ENCODE measurements around the gene HPSE2. TPM values are rescaled to one million over a fixed set of nuclear protein-coding genes. Genes with fewer than 3 reads are reported as not detected.

HPSE2 gene
- total and polyA plus RNA-seq, 2 experiments from 2014 or later: not detected

DNA sequence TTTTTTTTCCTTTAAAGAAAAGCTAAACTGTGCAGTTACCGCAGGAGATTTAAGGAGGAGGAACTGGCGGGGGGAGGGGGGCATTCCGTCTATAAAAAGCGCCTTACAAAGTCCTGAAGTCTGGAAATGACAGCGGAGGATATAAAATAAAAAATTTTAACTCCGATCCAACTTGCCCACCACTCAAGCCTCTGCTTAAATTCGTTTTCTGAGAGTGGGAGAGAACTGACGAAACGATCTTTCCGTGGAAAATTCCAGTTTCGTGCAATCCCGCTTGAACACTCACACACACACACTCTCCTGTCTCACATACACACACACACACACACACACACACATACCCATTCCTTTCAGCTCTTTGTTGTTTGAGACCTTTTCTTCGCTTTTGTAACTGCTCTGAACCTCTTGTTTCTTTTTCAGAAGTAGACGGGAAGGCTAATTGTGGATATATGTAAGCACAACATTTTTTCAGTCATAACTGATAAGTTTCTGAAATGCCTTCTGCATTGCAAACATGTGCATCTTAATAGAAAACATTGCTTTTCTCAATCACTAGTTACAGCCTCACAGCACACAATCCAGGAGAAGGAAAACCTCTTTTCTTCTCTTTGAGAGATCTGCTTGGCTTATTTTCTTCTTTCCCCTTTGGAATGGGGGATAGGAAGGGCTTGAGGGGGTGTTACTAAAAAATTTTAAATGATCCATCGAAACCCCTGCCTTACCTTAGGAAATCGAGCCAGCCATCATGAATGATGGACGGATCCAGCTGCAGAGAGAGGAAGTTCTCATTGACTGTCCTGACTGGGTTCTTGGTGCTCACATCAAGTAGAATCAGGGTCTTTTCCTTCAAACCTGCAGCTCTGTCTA is 628 bp downstream of the HPSE2 start:
- no peak overlapping the region for H3K9ac ChIP-seq
- H3K9me3 ChIP-seq (ENCODE audit: low read depth): no peaks in the 10 kb centered on the region
- in situ Hi-C loops (cut with MboI): no loop called here
- 0 out of 2 replicates have a peak, but pooled peaks cover 8% of the 10 kb centered on the region for H3K4me1 ChIP-seq (ENCODE audit: insufficient read depth)
- H3K9me2 ChIP-seq (ENCODE audit: insufficient read depth): no peaks in the 10 kb centered on the region
- H3K4me2 ChIP-seq (ENCODE audit: unreplicated experiment): peak overlapping the region; percentile 74
- peak; percentile 24 for DNase-seq
- no peaks in the 10 kb centered on the region for H3K36me3 ChIP-seq (ENCODE audit: low read depth)
- H2AFZ ChIP-seq: peak overlapping the region; percentile 80; the same call in 1 of the 2 replicates
- TF ChIP-seq EZH2 (IDR thresholded peaks at IDR 0.05; ENCODE audit: insufficient read depth, poor library complexity, severe bottlenecking) (peak; percentile 54), EZH2phosphoT487 (IDR thresholded peaks at IDR 0.05; ENCODE audit: insufficient read depth, low read depth) (0 out of 2 replicates have a peak, but pooled peaks have one; percentile 37)
- H3K27me3 ChIP-seq (replicated peaks; ENCODE audit: insufficient read depth): peaks cover 76% of the 10 kb centered on the region
- no peaks in the 10 kb centered on the region for H3F3A ChIP-seq (ENCODE audit: insufficient read depth)
- no peak overlapping the region for H3K27ac ChIP-seq
- peak overlapping the region; percentile 70 for H3K4me3 ChIP-seq
- WGBS, 2 experiments (ENCODE audit: low coverage in 1 of 2, low lambda C conversion rate in 2 of 2, missing lambda C conversion rate in 2 of 2): 1% methylated on average over 17 of the region's 17 CpGs
- no peaks in the 10 kb centered on the region for H3K79me2 ChIP-seq (ENCODE audit: insufficient read depth)
- H4K20me1 ChIP-seq (ENCODE audit: insufficient read depth): no peaks in the 10 kb centered on the region

DNA sequence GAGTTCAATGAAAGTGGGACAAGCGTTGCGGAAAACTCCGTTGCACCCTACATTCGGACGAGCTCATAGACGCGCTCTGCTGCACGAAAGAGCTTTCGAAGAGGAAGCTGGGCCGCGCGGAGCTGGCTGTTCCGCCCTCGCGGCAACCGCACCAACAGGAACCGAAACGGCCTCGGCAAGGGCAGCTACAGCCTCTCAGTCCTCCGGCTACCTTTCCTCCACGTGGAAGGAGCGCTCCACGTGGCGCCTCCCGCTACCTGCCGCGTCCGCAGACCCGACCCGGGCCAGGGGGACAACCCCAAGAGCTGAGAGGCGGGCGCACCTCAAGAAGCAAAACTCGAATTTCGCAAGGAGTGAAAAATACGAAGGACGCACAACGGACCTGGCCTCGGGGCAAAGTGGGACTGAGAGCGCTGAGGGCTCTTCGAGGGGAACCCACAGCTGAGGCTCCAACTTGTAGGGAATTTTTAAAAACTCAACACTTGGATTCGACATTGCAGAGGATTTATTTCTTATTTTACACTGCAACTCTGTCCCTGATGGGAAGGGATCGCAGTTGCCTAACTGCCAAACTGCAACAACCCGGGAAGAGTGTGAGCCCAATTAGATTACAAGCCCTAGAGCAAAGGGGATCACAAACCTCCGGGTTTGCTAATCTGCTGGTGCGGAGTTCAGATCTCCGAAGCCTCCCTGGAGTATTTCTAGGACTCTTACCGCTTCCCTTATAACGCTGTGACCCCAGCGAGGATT is 1.4 kb downstream of the HPSE2 start:
- DNase-seq: peak; percentile 77
- Histone ChIP-seq H3K36me3 (ENCODE audit: low read depth) (no peaks in the 10 kb centered on the region), H2AFZ (peak overlapping the region; percentile 80), H3K4me2 (ENCODE audit: unreplicated experiment) (peak overlapping the region; percentile 74), H3F3A (ENCODE audit: insufficient read depth) (no peaks in the 10 kb centered on the region), H3K27me3 (replicated peaks; ENCODE audit: insufficient read depth) (peaks cover 84% of the 10 kb centered on the region), H3K4me3 (peak overlapping the region; percentile 70), H3K4me1 (ENCODE audit: insufficient read depth) (0 out of 2 replicates have a peak, but pooled peaks cover 8% of the 10 kb centered on the region), H3K9ac (0 out of 2 replicates have a peak overlapping the region, but pooled peaks have one; percentile 17), H3K9me2 (ENCODE audit: insufficient read depth) (no peaks in the 10 kb centered on the region), H3K27ac (no peak overlapping the region), H4K20me1 (ENCODE audit: insufficient read depth) (no peaks in the 10 kb centered on the region), H3K79me2 (ENCODE audit: insufficient read depth) (no peaks in the 10 kb centered on the region), H3K9me3 (ENCODE audit: low read depth) (no peaks in the 10 kb centered on the region)
- in situ Hi-C loops (cut with MboI): no loop called here
- peak; percentile 77 for TF ChIP-seq EZH2 (IDR thresholded peaks at IDR 0.05; ENCODE audit: insufficient read depth, poor library complexity, severe bottlenecking)
- TF ChIP-seq EZH2phosphoT487 (IDR thresholded peaks at IDR 0.05; ENCODE audit: insufficient read depth, low read depth): no peak
- 2% methylated on average over 45 to 49 of the region's 49 CpGs for WGBS, 2 experiments (ENCODE audit: low coverage in 1 of 2, low lambda C conversion rate in 2 of 2, missing lambda C conversion rate in 2 of 2)

DNA sequence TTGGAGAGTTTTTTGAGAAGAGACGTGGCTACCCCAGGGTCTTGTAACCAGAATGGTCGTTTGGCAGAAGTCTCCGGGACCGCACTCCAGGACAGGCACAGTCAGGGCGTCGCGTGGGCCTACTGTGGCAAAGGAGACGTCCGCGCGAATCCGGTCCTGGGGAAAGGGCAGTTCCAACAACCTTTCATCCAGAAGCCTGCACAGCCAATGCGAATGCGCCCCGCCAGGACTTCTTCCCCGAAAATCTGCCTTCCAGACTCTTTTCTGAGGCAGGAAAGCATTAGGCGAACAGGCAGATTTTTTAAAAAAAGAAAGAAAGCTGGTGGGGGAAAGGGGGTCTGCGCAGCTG is 2.0 kb downstream of the HPSE2 start:
- peak; percentile 6 for TF ChIP-seq EZH2 (IDR thresholded peaks at IDR 0.05; ENCODE audit: insufficient read depth, poor library complexity, severe bottlenecking)
- no peak for TF ChIP-seq EZH2phosphoT487 (IDR thresholded peaks at IDR 0.05; ENCODE audit: insufficient read depth, low read depth)
- WGBS, 2 experiments (ENCODE audit: low coverage in 1 of 2, low lambda C conversion rate in 2 of 2, missing lambda C conversion rate in 2 of 2): 8 to 11% methylated on average over 18 of the region's 18 CpGs
- in situ Hi-C loops (cut with MboI): no loop called here
- no peaks in the 10 kb centered on the region for H3K36me3 ChIP-seq (ENCODE audit: low read depth)
- no peaks in the 10 kb centered on the region for H3K79me2 ChIP-seq (ENCODE audit: insufficient read depth)
- peak overlapping the region; percentile 80 for H2AFZ ChIP-seq
- H4K20me1 ChIP-seq (ENCODE audit: insufficient read depth): no peaks in the 10 kb centered on the region
- 0 out of 2 replicates have a peak, but pooled peaks cover 8% of the 10 kb centered on the region for H3K4me1 ChIP-seq (ENCODE audit: insufficient read depth)
- peaks cover 89% of the 10 kb centered on the region for H3K27me3 ChIP-seq (replicated peaks; ENCODE audit: insufficient read depth)
- no peak overlapping the region for H3K9ac ChIP-seq
- H3K27ac ChIP-seq: no peak overlapping the region
- peak overlapping the region; percentile 70 for H3K4me3 ChIP-seq
- no peaks in the 10 kb centered on the region for H3K9me3 ChIP-seq (ENCODE audit: low read depth)
- H3K9me2 ChIP-seq (ENCODE audit: insufficient read depth): no peaks in the 10 kb centered on the region
- H3K4me2 ChIP-seq (ENCODE audit: unreplicated experiment): peak overlapping the region; percentile 74
- DNase-seq: no peak
- no peaks in the 10 kb centered on the region for H3F3A ChIP-seq (ENCODE audit: insufficient read depth)

DNA sequence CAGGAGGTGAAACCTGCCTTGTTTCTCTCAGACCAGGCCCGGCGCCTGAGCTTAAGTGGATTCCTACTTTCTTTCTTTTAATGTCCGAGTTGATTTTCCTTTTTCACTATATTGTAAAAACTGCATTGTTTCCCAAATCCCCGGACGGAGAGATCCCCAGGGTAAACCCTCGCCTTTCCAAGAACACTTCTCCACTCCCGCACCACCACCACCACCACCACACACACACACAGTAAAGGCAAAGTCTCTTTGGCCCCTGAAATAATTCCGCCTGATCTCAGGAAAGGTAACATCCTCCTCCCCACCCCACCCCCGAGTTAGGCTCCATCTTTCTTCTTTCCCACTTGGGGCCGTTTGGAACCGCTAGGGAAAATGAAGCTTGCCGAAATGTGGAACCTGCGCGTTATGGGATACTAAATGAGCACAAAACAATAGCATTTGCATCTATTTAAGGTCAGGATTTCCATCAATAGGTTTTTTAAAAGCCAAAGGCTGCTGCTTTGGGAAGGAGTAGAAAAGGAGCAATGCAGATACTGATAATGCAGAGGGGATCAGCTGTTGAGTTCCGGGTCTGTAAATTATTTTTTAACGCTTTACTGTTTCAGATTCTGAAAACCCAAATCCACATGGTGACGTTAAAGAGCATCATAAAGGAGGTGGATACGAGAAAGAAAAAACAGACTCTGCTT is 2.5 kb downstream of the HPSE2 start:
- H4K20me1 ChIP-seq (ENCODE audit: insufficient read depth): no peaks in the 10 kb centered on the region
- 0 out of 2 replicates have a peak, but pooled peaks cover 8% of the 10 kb centered on the region for H3K4me1 ChIP-seq (ENCODE audit: insufficient read depth)
- H3K4me3 ChIP-seq: no peak overlapping the region
- TF ChIP-seq EZH2phosphoT487 (IDR thresholded peaks at IDR 0.05; ENCODE audit: insufficient read depth, low read depth) (0 out of 2 replicates have a peak, but pooled peaks have one; percentile 14), EZH2 (IDR thresholded peaks at IDR 0.05; ENCODE audit: insufficient read depth, poor library complexity, severe bottlenecking) (no peak)
- H3F3A ChIP-seq (ENCODE audit: insufficient read depth): no peaks in the 10 kb centered on the region
- no peak overlapping the region for H3K9ac ChIP-seq
- H3K27ac ChIP-seq: no peak overlapping the region
- no peaks in the 10 kb centered on the region for H3K9me3 ChIP-seq (ENCODE audit: low read depth)
- peak overlapping the region; percentile 80; the same call in 1 of the 2 replicates for H2AFZ ChIP-seq
- no peak for DNase-seq
- peaks cover 89% of the 10 kb centered on the region for H3K27me3 ChIP-seq (replicated peaks; ENCODE audit: insufficient read depth)
- in situ Hi-C loops (cut with MboI): no loop called here
- H3K36me3 ChIP-seq (ENCODE audit: low read depth): no peaks in the 10 kb centered on the region
- WGBS, 2 experiments (ENCODE audit: low coverage in 1 of 2, low lambda C conversion rate in 2 of 2, missing lambda C conversion rate in 2 of 2): 17% methylated on average over 18 of the region's 18 CpGs
- no peaks in the 10 kb centered on the region for H3K79me2 ChIP-seq (ENCODE audit: insufficient read depth)
- H3K4me2 ChIP-seq (ENCODE audit: unreplicated experiment): no peak overlapping the region
- no peaks in the 10 kb centered on the region for H3K9me2 ChIP-seq (ENCODE audit: insufficient read depth)

All from GM23248 (cell line).